HG02973 (cell line): ENCODE results near the gene ACTR6.
"Not testable (repeated sequence)": the region's sequence is repeated elsewhere in the genome, so short reads cannot be mapped to it uniquely, and the experiment has no call there.

Experiments
- ATAC-seq: cut with Tn5 transposase; IDR thresholded peaks from one replicate; pipeline ENCODE4 v1.9.1; 2021; ENCODE audit warnings: moderate library complexity; ENCODE audit not compliant: unreplicated experiment

ACTR6 gene

DNA sequence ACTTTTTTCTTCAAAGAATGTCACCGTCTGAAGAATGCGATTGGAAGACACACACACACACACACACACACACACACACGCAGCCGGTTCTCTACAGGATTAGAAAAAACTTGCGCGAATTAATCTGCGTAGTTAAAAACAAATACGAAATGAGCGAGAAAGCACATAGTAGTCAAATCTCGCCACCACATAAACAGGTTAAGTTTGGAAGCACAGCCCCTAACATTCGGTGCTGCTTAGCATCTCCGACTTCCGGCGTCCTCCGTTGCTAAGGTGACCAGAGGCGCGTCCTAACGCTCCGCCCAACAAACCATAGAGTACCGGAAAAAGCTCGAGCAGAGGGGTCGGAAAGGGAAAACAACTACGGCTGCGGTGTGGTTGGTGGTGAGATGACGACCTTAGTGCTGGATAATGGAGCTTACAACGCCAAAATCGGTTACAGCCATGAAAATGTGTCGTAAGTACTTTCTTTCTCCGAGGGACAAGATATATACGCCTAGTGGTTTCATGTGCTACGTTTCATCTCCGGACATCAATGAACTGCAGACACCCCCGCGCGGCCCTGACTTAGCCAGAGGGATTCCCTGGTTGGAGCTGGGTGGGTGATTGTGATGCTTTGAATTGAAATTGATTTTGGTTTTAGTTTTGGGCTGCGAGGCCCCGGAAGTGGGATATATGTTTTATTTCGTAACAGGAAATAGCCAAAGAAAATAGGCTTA, at the start of gene ACTR6:
Gene ACTR6 (plus strand): TSS at position 353 of the 719 bp plus-strand sequence. CDS start 37 bp downstream, at position 390.
- ATAC-seq, result peak; percentile 90

DNA sequence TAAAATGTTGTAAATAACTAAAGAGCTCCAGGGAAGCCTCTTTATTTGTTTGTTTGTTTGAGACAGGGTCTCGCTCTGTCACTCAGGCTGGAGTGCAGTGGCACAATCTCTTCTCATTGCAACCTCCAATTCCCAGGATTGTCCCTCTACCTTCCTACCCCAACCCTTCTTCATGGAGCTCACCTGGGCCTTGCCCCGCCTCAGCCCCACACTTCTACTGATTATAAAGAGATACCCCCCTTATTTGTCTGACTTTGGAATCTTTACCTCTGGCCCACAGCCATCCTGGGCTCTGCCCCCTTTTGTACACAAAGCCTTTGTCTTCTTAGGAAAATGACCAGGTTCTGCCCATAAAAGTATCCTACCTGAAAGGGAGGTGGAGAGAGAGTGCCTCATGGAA, 48.8 kb upstream of the ACTR6 start:
- ATAC-seq, result no peak

DNA sequence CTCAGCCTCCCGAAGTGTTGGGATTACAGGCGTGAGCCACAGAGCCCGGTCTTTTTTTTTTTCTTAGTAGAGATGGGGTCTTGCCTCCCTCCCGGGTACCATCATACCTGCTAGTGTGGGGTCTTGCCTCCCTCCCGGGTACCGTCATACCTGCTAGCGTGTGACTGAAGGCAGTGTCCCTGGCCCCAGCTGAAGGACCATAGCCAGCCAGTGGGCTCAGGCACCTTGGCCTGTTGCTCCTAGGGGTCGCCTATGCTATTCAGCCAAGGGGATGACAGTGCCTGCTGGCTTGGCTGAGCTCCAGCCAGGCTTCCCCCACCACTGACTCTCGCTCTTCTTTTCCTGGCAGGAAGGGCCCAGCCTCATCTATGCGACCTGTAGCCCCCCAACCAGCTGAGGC, 47.5 kb upstream of the ACTR6 start:
- no peak for ATAC-seq

DNA sequence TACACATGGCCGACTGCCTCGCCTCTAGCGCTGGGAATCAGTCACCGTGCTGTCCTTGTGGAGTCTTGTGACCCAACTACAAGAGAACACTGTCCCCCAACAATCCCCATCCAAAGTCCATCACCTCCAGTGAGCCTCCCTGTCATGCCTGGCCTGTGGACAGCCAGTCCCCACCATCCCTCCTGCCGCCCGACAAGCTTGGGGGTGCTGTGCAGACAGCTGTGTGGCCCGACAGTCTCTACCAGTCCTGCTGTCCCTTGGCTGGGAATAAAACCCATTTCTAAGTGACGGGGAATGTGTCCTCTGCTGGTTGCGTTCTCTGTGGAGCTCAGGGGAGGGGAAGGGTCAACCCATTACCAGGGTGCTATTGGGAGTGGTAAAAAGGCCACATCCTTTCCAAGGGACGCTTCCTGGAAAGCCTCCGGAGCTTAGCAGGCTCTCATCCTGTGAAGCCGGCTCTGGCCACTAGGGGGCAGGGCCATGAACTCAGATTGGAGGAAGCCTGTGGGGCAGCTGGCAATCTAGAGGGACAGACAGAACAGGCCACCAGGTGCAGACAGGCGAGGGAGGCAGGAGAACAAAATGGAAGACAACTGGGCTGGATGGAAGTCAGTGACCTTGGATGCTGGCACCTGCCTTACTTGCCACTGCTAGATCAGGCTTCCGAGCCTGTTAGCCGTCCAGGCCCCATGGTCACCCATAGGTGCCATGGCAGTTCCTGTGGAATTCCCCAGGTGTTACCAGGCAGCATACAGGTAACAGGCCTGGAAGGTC, 46.0 kb upstream of the ACTR6 start:
- peak; percentile 78 for ATAC-seq

DNA sequence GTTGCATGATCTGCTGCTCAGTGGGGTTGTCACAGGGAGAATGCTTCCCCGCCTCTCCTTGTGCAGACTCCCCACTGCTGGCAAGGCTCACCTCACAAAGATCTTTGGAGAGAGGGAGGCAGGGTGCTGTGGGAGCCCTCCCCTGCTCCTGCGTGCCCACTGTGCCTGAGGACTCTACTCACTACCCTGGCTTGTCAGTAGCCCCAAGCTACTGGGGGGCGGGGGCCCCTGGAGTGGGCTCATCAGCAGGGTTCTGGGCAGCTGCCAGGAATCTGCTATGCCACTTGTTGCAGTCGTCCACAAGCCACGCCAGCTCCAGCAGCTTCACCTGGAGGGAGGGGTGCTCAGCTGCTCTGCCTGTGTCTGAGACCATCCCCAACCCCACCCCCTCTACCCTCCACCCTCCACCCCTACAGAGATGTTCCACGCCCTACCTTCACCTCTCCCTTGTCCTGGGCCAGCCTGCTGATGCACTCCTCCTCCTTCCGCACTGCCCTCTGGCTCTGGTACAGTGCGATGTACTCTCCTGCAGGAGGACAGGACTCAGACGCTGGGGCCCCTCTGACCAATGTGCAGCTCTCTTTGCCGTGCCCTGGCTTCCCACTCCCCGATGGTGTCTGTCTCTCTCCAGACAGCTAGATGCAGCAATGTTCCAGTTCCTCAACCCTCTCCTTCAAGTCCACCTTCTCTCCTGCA, 43.7 kb upstream of the ACTR6 start:
- ATAC-seq, result no peak

DNA sequence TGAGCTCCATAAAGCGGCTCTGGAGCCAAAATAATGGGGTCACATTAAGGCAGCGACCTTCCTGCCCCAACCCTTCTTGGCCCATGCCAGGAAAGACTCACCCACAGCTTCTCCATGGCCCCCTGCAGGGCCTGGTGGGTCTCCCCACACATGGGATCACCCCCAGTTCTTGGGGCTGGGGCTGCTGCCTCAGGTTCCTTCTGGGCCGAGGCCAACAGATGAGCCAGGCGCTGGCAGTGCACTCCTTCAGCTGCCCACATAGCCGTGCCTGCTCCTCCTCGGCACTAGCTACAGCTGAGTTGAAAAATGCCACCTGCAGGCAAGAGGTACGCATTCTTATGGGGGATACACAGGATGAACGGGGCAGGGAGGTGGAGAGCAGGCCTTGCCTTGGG, 43.2 kb upstream of the ACTR6 start:
- ATAC-seq, result no peak

DNA sequence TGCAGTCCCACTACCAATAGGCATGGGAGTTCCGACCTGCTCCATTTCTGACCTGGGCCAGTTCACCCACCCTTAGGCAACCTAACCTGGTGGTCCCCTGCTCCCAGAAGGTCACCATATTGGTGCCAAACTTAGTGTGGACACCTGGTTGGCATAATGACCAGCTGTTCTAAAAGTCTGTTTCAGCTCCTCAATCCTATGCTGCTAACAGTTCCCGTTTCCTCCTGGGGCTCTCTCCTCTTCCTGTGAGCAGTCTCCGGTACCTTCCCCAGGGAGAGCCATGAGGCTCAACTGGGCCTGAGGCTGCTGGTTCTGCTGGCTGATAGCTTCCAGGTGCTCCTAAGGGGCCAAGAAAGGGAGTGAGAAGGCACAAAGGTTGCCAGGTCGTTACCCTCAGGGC, 42.1 kb upstream of the ACTR6 start:
- no peak for ATAC-seq

DNA sequence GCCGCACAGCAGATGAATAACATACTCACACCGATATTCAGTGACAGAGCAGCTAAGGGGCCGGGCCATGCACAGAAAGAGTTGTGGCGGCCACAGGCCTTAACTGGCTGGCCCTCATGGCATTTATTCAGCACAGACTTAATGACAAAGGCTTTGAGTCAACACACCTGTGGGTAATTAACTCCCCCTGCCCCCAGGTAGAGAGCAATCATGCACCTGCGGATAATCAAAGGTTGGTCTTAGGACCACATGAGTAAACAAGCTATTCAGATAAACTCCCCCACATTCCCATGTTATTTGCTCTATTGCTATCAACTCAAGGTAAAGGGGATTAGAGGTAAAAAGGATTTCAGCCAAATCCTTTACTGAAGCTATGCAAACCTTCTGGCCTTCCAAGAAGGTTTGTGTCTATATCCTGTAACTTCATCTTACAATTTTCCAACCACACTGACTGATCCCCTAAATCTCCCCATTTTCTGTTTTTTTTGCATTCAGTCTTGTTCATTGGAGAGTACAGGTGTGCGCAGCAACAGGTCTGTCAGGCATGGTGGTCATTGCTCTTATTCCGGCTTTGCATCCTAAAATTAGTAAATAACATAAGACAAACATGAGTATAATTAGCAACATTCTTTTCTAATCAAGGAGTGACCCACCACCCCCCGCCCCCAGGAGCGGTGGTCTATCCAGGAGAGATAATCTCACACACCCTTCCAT, 41.1 kb upstream of the ACTR6 start:
- no peak for ATAC-seq

DNA sequence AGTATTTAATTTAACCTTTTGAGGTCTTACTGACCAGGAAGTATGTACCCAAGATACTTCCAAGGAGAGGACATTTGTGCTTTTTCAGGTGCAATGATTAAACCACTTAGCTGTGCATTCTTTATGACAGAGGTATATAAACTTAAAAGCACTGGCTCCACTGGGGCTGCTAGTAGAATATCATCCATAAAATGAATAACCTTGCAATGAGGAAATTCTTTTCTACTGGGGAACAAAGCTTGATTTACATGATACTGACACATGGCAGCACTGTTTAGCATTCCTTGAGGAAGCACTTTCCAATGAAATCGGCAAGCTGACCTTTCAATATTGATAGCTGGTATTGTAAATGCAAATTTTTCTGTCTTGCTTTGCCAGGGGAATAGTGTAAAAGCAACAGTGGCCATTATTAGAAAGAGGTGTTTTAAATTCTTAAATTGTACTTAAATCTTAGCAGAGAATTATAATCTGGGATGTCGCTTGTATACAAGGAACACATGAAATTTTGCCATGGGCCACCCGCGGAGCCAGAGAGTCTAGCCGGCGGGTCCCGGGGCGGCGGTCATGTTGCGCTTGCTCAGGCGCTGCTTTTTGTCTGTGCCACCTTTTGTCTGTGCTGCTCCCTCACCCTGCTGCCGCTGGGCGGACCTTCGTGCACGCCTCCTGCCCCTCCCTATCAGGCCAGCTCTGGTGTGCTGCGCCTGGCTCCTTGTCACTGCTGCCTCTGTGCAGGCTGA, 37.0 kb upstream of the ACTR6 start:
- ATAC-seq, result peak; percentile 100

DNA sequence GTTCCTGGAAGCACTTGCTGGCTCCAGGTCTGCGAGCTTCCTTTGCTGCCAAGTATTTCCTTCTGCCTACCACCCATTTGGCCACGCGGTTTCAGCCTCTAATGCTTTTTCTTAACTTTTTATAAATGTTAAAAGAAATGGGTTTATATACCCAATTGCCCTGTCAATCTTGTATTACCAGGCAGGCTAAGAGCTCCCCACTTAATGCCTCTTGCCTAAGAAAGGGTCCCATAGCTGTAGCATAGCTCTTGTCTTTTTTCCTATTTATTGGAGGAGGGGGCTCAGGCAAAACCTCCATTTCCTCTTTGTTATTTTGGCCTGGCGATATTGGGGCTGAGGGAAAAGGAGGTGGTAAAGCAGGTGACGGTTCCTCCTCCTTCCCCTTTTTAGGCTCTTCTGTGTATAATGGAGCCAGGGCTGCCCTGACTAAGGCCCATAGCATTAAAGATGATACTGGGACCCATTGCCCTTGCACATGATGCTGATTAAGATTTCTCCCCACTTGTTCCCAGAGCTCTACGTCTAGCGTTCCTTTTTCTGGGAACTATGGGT, 36.4 kb upstream of the ACTR6 start:
- ATAC-seq, result peak; percentile 8

DNA sequence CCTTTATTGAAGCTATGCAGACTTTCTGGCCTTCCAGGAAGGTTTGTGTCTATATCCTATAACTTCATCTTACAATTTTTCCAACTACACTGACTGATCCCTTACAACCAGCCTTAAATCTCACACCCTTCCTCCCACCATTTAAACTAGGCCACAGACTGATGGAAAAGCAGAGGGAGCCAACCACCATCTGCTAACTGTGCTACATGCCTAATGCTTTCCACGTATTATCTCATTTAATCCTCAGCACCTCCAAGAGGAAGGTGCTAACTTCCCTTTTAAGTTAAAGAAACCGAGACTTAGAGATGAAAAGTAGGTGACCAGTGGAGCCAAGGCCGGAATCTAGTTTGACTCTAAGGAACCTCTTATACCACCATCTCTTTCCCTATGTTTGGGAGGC, 35.3 kb upstream of the ACTR6 start:
- no peak for ATAC-seq

DNA sequence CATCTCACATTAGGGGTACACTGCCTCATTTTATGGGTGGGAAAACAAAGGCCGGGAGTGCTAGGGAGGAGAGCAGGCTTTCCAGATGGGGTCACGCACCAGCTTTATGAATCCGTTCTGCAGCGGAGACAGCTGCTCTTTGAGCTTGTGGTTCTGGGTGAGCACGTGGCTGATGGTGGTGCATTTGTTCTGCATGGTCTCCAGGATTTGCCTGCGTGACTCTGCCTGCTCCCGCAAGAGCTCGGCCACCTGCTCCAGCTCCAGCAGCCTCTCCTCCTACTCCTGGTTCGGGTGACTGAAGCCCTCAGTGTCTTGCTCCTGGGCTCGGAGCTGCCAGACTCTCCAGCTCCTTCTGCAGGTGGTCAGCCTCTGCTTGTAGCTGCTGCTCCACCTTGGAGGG, 34.4 kb upstream of the ACTR6 start:
- ATAC-seq, result no peak

DNA sequence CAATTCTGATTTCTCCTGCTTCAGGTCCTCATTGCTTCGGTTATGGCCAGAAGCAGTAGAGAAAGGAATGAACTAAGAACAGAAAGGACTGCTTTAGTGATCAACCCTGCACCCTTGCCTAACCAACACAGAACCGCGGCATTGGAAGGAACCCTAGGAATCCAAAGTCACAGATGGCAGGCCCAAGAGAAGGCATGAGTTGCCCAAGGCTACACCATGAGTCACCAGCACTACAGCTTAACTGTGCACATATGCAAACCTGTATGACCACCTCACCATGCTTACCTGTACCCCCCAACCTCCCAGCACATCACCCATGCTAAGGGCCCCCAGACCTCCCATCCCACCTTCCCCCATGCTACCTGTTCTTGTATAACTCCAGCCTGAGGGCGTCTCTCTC, 32.1 kb upstream of the ACTR6 start:
- ATAC-seq, result no peak

DNA sequence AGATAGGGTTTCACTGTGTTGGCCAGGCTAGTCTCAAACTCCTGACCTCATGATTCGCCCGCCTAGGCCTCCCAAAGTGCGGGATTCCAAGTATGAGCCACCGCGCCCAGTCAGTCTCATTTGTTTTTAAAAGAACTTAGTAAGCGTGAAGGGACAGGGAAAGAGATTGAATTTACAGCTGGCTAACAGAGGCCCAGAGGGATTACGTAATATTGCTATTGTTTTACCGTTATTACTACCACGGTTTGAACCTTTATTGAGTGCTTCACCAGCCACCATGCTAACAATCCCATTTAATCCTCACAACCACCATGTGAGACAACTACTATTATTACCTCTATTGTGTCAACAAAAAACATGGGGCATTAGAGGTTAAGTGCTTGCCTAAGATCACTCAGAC, 31.3 kb upstream of the ACTR6 start:
- no peak for ATAC-seq

DNA sequence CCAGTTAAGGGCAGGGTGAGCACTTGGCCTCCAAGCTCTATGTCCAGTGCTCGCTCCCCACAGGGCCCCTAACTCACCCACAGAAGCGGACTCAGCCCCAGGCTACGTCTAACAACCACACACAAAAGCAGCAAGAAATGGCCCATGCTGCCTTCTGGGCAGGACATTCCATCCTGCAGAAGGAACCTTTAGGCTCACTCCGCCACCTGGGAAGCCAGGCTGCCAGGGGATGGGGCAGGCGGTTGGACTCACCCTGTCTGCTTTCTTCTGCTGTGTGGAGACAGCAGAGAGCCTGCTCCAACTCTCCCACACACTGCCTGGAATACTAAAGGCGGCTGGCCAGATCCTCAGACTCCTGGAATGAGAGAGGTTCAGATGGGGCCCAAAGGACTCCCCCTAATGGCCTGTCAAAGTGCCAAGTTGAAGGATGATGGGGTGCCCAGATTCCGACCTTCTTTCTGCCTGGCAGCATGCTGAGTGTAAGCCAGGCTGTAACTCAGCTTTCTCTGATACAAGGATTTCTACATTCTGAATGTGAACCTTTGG, 30.2 kb upstream of the ACTR6 start:
- no peak for ATAC-seq

DNA sequence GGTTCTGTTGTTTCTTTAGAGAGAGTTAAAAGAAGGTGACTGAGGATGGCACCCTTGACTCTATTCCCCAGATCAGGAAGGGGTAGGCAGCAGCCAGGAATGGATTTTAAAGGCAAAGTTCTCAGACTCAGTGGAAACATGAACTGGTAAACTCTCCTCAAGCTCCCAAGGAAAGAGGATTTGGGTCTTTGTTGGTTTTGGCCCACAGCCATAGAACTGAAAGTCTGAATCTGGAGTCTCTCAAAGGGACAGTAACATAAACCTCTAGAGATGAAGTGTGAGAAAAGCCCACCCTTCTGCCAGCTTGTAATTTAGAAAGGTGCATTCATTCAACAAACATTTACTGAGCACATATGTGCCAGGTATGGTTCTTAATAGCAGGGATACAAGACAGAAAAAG, 29.4 kb upstream of the ACTR6 start:
- no peak for ATAC-seq

DNA sequence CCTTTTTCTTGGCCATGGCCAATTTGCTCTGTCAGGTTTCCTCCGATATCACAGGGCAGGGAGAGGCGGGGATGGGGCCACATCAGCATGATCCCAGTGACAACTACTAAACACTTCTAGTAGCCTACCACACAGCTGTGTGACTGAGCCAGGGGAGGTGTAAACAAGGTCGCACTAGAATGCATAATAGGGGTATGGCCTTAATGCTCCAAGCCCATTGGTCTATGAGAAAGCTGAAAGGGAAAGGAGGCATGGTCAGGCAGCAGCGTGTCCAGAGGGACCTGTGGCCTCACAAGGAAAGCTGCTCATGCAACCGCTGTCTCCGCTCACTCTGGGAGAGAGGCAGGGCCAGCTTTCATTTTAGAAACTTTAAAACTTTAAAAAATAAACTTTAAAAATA, 27.5 kb upstream of the ACTR6 start:
- no peak for ATAC-seq

DNA sequence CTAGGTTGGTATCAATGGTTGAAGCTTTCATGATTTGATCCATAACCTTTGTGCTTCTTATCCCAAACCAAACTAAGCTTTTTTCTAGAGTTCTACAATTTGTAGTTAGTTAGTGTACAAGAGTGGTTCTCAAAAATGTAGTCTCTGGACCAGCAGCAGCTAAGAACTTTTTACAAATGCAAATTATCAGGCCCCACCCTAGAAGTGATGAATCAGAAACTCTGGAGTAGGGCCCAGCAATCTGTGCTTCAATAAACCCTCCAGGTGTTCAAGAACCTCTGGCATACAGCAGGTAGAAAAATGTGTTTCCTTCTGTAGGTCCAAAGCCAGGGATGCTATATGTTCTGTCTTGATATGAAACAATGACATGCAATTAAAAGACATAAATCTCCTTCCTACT, 26.1 kb upstream of the ACTR6 start:
- ATAC-seq, result no peak

DNA sequence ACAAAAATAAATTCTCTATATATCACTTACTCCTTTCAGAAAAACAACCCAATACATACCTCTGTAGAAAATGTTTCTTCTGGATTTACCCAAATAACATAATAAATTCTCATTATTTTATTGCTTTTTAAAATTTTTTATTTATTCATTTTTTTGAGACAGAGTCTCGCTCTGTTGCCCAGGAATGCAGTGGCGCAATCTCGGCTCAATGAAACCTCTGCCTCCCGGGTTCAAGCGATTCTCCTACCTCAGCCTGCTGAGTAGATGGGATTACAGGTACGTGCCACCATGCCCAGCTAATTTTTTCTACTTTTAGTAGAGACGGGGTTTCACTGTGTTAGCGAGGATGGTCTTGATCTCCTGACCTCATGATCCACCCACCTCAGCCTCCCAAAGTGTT, 24.1 kb upstream of the ACTR6 start:
- not testable (repeated sequence) for ATAC-seq

DNA sequence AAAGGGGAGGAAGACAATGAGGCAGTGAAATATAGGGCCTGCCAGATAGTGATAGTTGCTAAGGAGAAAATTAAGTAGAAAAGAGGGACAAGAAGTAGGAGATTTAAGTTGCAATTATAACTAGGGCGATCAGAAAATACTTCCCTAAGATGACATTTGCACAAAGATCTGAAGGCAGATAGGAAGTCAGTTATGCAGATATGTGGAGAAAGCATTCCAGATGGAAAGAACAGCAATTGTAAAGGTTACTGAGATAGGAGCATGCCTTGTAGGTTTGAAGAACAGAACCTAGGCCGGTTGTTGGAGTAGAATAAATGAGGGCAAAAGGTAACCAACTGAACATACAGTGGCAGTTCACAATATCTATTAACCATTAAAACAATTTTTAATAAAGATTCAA, 21.4 kb upstream of the ACTR6 start:
- no peak for ATAC-seq
